ENCODE measurements around the gene ZNF423.

The ZNF423 gene

GRCh38 chr16:49661465-49662187 lies 194.3 kb downstream of the ZNF423 start:
- no peak for DNase-seq

- peak; percentile 24 for DNase-seq
Observed at GRCh38 chr16:49660626-49661025, 195.3 kb downstream of the ZNF423 start.

- no peak for DNase-seq
Observed at GRCh38 chr16:49659356-49659755, 196.6 kb downstream of the ZNF423 start.

GRCh38 chr16:49658531-49658930 lies 197.4 kb downstream of the ZNF423 start:
- DNase-seq = no peak

- no peak for DNase-seq
Observed at GRCh38 chr16:49657736-49658465, 198.0 kb downstream of the ZNF423 start.

GRCh38 chr16:49654425-49654824 lies 201.5 kb downstream of the ZNF423 start:
- no peak for DNase-seq

- DNase-seq = no peak
Observed at GRCh38 chr16:49653577-49653976, 202.3 kb downstream of the ZNF423 start.

GRCh38 chr16:49653173-49653570 lies 202.7 kb downstream of the ZNF423 start:
- DNase-seq = no peak

GRCh38 chr16:49652456-49653172 lies 203.3 kb downstream of the ZNF423 start:
- DNase-seq = peak; percentile 87

- DNase-seq = no peak
Observed at GRCh38 chr16:49651996-49652395, 203.9 kb downstream of the ZNF423 start.

- DNase-seq = no peak
Observed at GRCh38 chr16:49651226-49651625, 204.7 kb downstream of the ZNF423 start.

GRCh38 chr16:49650603-49651002 lies 205.3 kb downstream of the ZNF423 start:
- no peak for DNase-seq

- DNase-seq = peak; percentile 70
Observed at GRCh38 chr16:49649013-49649765, 206.7 kb downstream of the ZNF423 start.

GRCh38 chr16:49647673-49648072 lies 208.2 kb downstream of the ZNF423 start:
- DNase-seq = no peak

- no peak for DNase-seq
Observed at GRCh38 chr16:49645263-49645662, 210.6 kb downstream of the ZNF423 start.

GRCh38 chr16:49644145-49644463 lies 211.8 kb downstream of the ZNF423 start:
- peak; percentile 74 for DNase-seq

GRCh38 chr16:49643429-49644144 lies 212.3 kb downstream of the ZNF423 start:
- DNase-seq = peak; percentile 99

GRCh38 chr16:49641250-49641649 lies 214.7 kb downstream of the ZNF423 start:
- DNase-seq = no peak

- no peak for DNase-seq
Observed at GRCh38 chr16:49640581-49640980, 215.3 kb downstream of the ZNF423 start.

GRCh38 chr16:49639739-49640431 lies 216.0 kb downstream of the ZNF423 start:
- DNase-seq = peak; percentile 92

Measured in fibroblast of skin of back (primary cell).